ENCODE measurements around the gene HOXD13. TPM values are rescaled to one million over a fixed set of nuclear protein-coding genes. Genes with fewer than 3 reads are reported as not detected.

Gene HOXD13
- total RNA-seq, 2 experiments from 2014 or later = not detected

DNA sequence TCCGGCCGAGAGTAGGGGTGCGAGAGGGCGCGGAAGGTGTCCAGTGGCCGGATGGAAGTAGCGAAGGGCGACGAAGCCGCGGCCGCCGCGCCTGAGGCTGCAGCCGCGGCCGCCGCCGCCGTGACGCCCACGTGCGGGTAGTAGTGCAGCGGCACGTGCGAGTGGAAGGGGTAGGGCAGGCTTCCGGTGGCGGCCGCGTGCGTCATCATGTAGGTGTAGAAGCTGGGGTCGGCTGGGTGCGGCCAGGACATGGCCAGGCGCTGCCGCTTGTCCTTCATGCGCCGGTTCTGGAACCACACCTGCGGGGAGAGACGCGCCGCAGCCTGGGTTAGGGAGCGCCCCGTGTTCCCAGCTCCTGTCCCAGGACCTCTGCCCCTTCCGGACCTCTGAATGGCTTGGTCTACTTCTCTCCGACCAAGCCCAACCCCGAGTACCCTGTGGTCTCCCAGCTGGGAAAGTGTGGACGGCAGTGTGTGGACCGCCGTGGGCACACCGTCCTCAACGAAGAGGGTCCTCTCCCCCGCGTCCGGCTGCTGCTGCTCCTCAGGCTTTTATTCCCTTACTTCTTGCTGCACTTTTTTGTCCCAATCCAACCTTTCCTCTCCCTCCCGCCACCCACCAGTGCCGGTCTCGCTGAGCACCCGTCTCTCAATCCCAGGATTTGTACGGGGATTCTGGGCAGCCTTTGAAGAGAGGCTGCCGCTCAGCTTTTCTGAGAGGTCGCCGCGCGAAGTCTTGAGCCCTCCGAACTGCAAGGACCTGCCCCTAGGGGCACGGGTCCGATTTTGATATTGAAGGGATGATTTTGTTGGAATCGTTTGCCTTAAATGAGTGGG lies 11.8 kb upstream of the HOXD13 start:
- ChIA-PET CTCF (interaction anchor here (1.5 kb wide), 1 partner anchor 391 kb away, joined by 4 read pairs; no protein-coding TSS in a partner anchor), POLR2A (no interaction called here)

DNA sequence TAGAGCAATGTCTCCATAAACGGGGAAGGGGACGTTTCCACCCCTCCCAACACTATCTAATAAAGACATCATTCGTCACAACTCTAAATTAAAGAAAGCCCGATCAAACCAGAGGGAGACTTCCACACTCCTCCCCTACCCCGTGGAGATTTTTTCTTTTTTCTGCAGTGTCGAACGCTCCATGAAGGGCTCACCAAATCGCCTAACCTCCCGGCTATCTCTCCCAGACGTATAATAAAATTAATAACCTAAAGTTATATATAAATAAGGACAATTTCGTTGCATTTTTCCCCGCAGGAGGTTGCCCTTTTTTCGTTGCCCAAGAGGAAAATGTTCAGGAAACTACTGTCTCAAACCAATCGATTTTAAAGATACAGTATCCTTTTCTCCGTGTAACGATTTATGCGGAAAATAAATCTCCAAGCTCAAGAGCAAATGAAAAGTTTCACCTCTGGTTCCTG lies 11.1 kb upstream of the HOXD13 start:
- POLR2A ChIA-PET = no interaction called here
- CTCF ChIA-PET = no interaction called here

DNA sequence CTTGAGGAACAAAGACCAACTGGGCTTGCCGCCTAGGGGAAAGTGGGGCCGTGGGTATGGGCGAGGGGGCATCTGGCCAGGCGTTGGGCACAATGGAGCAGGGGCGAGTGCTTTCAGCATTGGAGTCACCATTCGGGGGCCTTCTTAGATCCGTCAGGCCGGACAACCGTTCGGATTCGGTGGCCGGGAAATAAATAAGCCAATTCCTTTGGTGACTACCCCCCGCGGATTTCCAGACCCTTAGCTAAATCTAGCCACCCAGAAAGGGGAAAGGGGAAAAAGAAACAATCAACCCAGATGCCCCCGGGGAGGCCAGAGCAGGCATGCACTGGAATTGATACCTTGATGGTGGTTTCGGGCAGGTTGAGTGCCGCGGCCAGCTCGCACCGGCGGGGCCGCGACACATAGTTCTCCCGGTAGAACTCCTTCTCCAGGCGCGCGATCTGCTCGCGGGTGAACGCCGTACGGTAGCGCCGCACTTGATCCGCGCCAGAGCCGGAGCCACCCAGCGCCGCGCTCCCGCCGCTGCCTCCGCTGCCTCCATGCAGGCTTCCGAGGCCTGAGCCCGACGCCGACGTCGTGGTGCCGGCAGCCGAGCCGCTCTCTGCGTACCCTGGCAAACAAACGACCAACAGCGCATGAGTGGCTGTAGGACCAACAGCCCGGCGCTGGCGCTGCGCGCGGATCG lies 10.5 kb upstream of the HOXD13 start:
- POLR2A ChIA-PET = no interaction called here
- CTCF ChIA-PET = interaction anchor here (0.6 kb wide), 1 partner anchor 131 kb away, joined by 3 read pairs; no protein-coding TSS in a partner anchor

DNA sequence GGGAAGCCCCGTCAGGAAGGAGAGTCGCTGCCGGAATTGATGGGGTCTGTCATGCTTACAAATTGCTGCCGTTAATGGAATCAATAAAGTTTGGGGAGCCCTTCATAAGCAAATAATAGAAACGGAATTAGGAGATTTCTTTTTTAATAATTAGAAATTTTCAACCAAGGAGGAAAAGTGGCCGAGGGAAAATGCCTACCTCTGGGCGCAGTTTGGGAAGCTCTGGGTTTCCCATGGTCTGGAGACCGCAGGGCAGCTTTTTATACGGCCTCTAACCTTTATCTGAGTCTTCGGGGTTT lies 10.0 kb upstream of the HOXD13 start:
- ChIA-PET CTCF (interaction anchor here (0.6 kb wide), 1 partner anchor 131 kb away, joined by 3 read pairs; no protein-coding TSS in a partner anchor), POLR2A (no interaction called here)

DNA sequence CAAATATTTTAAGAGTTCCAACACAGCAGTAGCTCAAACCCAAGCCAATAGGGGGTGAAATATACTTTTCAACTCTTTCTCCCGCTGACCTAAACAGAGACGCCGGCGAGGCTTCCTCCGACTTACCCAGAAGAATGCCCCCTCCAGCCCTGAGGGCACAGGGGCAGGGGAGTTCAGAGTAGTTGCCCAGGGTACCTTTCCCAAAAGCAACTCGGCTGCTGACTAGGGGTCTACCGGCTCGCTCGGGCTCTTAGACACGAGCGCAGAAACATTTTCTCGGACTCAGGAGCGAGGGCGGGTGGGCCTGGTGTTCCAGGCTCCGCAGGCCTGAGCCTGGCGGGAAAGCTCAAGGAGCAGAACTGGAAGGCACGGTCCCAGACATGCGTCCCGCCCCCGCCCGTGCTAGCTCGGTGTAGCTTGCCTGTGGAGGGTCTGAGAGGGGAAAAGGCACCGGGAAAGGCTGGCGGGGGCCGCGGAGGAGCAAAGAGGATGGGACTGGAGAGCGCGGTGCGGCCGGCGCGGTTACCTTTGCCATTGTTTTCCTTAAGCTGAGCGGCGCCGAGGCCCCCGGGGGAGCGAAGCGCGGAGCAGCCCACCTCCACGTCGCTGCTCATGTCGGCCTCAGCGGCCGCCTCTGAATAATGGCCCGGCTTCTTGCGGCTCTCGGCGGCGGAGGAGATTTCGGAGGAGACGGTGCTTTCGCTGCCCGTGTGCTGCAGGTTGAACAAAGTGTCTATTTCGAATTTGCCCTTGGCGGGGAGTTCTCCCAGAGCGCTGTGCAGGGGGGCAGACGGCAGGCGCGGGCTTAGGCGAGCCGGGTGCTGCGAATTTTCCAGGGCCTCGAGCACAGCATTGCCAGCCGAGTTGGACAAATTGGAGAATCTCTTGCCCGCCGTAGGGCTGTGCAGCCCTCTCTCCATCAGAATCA lies 9.4 kb upstream of the HOXD13 start:
- ChIA-PET CTCF (interaction anchor here (0.6 kb wide), 1 partner anchor 132 kb away, joined by 3 read pairs; no protein-coding TSS in a partner anchor), POLR2A (no interaction called here)

DNA sequence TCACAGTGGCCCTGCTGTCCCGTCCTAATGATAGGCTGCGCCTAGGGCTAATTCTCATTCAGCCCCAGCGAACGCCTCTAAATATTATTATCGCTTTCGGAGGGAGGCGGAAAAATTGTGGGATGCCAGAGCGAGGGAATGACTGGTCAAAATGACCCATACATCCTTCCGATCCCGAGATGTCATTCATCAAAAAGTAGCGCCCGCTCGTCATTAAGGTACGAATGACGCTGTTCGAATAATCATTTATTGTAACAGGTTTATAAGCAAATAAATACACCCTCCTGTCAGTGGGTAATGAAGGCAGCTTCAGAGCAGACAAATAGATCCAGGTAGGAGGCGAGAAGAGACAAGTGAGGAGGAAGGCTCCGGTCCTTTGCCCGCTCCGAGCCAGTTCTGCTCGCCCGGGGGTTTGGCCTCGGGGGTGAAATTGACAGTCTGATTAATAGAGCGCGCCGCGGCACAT lies 8.7 kb upstream of the HOXD13 start, which contains the start of gene EVX2:
Gene EVX2 (minus strand): TSS at position 167 of the 466 bp plus-strand sequence. CDS start 186 bp downstream, outside the sequence.
- ChIA-PET CTCF (interaction anchor here (0.5 kb wide), 1 partner anchor 577 kb away, joined by 3 read pairs; no protein-coding TSS in a partner anchor), POLR2A (no interaction called here)

DNA sequence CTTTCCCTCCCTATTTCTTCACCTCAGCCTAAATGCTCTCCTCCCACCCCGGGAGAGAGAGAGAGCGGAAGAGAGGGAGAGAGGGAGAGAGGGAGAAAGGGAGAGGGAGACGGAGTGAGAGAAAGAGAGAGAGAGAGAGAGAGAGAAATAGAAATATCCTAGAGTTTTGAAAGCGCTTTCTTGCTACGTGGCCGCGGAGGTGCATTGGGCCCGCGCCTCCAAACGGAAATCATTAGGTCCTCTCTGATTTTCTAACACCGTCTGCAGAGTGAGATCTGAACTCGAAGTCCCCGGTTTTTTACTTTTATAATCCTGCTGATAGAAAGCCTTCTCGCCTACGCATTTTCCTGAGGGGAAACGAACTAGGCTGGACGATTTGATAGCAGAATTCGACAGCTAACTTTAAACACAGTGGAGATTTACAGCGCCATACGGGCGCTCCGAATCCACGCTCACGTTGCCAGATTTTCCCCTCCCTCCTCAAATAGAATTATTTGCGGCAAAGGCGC lies 7.9 kb upstream of the HOXD13 start:
- CTCF ChIA-PET = interaction anchor here (1.0 to 1.6 kb wide), 3 partner anchors 11 to 395 kb away, joined by 3 to 4 read pairs (median 4); no protein-coding TSS in a partner anchor
- POLR2A ChIA-PET = no interaction called here

DNA sequence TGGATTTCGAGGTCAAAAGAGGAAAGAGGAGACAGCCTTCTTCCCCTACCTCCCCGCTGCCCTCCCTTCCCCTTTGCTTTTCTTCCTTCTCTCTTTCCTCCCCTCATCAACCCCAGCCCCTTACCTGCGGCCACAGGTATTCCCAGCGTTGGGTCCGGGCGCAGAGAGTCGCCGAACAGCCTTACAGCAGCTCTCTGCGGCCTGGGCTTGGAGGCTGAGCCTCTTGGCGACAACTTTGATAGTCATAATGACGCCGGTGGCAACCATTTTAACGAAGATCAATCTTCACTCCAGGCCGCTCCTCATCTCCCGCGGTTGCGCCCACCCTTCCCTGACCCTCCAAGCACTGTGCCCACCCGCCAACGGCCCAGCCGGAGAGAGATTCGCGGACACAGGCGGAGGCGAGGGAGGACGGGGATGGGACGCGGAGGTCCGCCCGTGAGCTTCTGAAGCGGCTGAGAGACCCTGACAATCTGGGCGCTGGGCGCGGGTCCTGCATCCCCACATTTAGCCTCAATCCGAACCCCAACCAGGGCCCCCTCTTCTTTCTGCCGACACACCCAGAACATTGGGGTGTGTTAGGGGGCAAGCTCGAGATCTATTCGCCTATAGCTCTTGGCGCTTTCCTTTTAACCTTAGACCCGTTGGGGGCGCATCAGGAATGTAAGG lies 7.3 kb upstream of the HOXD13 start:
- ChIA-PET CTCF (interaction anchor here (1.0 to 1.6 kb wide), 3 partner anchors 11 to 395 kb away, joined by 3 to 4 read pairs (median 4); no protein-coding TSS in a partner anchor), POLR2A (no interaction called here)

DNA sequence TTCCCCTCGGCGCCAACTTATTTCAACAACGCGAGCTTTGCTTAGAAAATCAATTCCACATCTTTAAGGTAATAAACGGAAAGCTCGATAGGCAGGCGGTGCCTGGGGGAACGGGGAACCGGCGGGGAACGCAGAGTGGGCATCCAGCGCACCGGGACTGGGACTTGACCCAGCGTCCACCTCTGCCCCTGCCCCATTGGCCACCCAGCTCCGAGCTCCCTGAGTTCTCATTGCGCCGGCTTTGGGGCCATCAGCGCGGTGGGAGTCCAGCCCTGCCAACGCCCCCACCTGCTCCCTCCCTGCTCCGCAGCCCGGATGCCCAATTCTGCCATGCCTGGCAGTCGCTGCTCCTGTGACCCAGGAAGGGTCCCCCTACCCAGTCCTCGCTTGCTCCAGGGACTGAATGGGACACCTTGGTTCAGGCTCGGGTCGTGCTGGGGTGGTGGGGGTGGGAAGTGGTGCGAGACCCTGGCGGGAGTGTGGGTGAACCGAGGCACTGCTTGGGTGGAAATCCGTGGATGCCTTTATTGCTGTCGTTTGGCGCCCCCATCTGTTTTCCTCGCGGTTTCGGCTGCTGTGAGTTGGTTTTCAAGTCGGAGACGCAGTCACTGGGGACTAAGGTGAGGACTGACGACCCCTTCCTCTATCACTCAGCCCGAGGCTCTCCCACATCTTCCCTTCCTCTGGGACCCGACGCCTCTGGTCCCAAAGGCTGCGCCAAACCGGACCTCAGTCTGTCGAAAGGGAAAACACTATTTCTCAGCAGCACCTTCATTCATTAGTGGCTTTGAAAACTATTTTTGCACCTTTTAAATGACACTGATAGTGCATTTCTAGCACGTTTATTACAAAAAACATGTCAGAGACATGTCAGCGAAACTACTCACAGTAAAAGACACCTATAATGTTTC lies 6.4 kb upstream of the HOXD13 start:
- ChIA-PET POLR2A (no interaction called here), CTCF (interaction anchor here (1.3 to 1.6 kb wide), 2 partner anchors 12 to 396 kb away, joined by 4 read pairs; no protein-coding TSS in a partner anchor)

DNA sequence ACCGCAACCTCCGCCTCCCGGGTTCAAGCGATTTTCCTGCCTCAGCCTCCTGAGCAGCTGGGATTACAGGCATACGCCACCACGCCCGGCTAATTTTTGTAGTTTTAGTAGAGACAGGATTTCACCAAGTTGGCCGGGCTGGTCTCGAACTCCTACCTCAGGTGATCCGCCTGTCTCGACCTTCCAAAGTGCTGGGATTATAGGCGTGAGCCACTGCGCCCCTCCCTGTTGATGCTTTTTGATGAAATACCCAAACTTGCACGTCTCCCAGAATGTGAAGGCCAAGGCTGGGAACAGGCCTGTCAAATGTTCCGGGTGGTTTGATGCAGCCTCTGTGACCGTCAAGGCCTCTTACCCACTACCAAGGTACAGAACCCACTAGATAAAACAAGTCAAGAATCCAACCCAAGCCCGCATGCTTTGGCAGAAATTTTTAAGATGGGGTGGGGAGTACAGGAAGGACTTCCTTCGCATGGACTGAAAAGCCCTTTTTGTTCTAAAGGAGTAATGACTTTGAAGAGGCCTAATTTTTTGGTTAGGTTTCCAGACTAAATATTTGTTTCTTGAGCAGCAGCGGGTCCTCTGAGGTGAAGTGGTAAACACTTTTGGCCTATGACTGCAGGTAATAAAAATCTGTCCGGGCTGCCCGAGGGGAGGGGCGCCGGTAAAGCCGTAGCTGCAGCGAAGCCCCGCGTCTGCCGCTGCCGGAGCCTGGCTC lies 5.0 kb upstream of the HOXD13 start:
- POLR2A ChIA-PET = no interaction called here
- CTCF ChIA-PET = interaction anchor here (2.3 kb wide), 1 partner anchor 10 kb away, joined by 8 read pairs; no protein-coding TSS in a partner anchor

DNA sequence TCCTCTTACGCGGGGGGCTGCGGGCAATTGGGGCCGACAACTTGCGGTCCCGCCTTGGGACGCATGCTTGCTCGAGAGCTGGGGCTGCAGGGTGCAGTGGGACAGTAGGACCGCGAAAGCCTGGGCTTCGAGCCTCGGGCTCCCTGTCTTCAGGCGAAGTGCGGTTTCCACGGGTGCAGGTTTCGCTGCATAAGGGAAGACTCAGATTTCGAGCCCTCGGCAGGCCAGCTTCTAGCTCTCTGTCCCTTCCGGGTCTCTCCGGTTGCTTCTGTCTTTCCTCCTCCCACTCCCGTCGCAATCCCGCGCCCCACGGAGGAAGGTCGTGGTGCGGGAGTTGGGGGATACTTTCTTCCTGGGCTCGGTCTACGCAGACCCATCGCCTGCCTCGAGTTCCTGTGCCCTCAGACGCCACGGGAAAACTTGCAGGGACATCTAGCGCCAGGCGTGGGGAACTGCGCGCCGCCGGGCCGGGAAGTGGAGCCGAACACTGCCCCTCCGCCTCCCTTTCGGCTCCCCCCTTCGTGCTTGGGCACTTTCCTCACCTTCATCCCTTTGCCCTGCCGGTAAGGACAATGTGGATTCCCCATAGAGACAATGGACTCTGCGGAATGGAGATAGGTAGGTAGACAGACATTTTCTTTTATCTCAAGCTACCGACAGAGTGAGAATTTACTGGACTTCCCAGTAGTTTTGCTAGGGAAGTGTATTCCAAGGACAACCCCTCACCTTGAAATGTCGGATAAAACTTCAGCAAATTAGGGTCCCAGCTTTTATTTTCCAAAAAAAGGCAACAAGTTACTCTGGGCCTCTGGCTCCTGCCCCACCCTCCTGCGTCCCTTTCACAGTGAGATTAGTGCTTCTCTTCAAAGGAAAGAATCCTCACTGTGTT lies 4.2 kb upstream of the HOXD13 start:
- ChIA-PET POLR2A (no interaction called here), CTCF (interaction anchor here (0.6 to 2.3 kb wide), 2 partner anchors 9 to 132 kb away, joined by 5 to 8 read pairs; no protein-coding TSS in a partner anchor)

DNA sequence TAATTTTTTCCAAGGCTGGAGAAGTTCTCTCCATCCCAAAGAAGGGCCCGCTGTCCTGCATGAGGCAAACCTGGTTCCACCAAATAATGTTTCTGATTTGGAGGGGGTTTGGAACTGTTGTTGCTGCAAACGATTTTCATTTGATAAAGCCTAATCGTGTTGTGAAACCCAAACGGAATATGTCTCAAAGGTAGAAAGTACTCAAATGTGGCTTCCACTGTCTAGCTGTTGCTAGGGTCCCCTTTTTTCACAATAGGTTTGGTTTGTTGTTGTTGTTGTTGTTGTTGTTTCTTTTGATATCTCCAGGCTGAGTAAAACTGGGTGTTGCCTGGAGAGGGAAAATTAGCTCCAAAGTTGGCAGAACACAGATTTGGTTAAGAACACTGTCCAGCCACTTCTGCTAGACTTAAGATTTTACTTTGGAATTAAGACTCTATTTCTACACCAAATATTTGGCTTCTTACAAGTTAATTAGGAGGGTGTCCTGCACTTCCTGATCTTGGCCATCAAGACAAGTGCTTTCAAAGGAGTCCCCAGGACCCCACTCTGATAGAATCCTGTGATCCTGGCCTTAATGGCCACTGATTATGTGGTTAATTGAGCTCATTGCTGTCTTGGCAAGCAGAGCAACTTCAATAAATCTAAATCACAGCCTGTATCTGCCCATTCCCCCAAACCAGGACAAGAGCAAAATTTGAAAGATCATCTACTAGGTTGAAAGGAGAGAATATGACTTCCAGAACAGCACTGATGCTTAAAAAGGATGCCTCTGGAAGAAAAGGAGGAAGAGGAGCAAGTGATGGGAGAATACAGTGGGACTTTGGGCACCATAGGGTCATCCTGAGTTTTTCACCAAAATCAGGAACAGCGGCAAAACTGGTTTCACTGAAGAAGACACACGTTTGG lies 3.3 kb upstream of the HOXD13 start:
- CTCF ChIA-PET = interaction anchor here (2.3 kb wide), 1 partner anchor 8 kb away, joined by 8 read pairs; no protein-coding TSS in a partner anchor
- POLR2A ChIA-PET = no interaction called here

DNA sequence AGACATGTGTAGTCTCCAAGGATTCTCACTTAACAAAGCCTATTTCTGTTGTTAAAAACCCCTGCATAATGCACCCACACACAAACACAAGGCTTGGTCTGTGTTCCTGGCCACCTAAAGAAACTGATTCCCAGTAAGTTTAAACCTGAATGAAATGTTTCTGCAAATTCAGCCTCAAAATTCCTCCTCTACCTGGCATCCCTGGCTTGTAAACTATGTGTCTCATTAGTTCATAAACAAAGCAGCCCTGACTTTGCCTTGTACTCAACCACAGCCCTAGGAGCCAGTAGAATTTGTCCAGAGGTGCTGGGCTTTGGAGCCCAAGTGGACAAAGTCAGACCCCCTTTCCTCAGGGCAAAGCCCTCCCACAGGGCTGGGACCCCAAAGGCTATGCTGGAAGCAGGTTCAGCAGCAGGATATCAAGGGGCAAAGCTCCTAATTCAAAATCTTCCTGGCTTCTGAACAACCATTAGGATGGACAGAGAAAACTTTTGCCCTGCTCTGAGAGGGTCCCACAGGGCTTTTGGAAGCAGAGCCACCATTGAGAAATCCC lies 2.6 kb upstream of the HOXD13 start:
- CTCF ChIA-PET = interaction anchor here (2.3 kb wide), 1 partner anchor 8 kb away, joined by 8 read pairs; no protein-coding TSS in a partner anchor
- POLR2A ChIA-PET = no interaction called here

DNA sequence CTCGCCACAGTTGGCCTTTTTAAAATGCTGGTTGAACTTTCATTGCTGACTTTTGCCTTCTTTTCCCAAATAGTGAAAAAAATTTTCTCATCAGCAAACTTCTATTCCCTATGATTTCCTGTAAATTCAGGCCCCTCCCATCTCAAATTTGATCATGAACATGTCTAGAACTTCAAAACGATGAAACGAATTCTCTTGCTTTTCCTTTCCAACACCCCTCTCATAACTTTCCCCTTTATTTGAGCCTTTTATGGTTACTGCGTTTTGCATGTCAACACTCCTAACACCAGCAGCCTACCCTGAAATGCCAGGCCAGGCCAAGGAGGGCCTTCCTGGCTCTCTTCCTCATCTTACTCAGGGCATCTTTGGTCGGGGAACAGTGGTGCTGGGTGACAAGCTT lies 1.7 kb upstream of the HOXD13 start:
- POLR2A ChIA-PET = no interaction called here
- CTCF ChIA-PET = no interaction called here

All from activated CD8-positive, alpha-beta memory T cell treated with anti-CD3 and anti-CD28 coated beads for 36 hours (primary cell).